Fibroblast of skin of scalp (primary cell): Measurements from ENCODE around the gene PRDM4.
"Not testable (repeated sequence)": the region's sequence is repeated elsewhere in the genome, so short reads cannot be mapped to it uniquely, and the experiment has no call there.

Experiments used
- DNase-seq: peaks from one replicate; pipeline ENCODE4 v3.0.0-alpha.2; 2013

The PRDM4 gene

DNA sequence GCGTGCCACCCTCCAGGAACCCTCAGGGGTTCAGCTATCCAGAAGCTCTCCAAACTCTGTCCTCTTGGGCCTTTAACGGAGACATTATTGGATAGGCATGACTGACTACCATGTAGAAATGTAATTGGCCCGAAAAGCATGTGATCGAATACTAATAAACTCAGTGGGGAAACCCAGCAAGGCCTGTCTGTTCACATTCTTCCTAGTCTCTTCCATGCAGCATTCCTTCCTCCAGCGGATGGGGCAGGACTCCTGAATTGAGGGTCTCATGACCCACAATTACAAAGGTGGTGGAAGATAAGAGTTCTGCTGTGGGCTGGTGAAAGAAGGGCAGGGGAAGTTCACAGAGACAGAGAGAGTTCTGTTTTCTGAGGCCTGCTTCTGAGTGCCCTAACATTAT, 6.5 kb upstream of the PRDM4 start:
- DNase-seq, result no peak

DNA sequence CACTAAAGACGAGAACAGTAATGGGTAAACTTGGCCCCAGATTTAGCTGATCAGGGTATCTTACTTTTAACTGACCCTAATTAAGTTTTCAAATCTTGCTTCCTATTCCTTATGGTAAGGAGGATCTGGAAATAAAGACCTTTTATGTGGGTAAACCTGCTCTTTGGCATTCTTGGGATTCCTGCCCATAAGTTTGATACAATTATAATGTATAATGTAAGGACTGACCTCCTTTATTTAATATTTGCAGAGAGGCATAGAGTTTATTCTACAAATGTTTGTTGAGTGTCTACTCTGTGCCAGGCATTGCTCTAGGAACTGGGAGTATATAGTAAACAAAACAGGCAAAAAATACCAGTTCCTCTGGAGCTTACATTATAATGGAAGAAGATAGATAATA, 4.4 kb upstream of the PRDM4 start:
- DNase-seq, result no peak

DNA sequence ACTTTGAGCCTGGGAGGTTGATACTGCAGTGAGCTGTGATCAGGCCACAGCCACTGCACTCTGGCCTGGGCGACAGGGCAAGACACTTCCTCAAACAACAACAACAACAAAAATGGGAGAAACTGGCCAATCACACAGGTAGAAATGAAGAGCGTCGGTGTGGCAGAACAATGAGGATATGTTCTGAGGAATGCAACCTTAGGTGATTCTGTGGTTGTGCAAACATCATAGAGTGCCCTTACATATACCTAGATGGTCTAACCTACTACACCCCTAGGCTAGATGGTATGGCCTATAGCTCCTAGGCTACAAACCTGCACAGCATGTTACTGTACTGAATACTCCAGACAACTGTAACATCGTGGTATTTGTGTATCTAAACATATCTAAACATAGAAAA, 3.7 kb upstream of the PRDM4 start:
- no peak for DNase-seq

DNA sequence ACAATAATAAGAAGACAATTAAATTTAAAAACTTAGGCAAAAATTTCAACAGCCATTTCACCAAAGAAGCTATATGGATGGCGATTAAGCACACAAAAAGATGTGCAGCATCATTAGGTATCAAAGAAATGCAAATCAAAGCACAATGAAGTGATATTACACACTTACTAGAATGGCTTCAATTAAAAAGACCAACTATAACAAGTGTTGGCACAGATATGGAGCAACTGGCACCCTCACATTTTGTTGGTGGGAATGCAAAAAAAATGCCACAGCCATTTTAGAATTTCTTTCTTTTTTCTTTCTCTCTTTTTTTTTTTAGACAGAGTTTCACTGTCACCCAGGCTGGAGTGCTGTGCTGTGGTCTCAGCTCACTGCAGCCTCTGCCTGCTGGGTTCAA, 1.9 kb upstream of the PRDM4 start:
- DNase-seq, result no peak

DNA sequence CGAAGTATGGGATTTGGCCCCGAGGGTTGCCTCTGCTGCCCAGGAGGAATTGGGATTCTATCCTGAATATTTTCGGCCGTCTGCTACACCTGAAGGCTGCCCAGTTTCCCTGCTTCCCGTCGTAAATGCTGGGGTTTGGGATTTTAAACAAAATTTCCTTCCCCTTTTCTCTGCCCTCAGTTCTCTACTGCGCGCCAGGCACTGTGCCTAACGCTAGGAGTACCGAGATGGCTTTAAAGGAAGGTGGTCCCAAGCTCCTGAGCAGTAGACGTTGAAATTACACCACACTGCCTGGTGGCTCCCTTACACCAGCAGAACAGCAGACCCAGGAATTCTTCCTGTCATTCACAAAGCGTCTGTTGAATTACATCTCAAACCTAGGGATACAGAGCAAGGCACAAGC, 566 bp upstream of the PRDM4 start:
- DNase-seq, result no peak

DNA sequence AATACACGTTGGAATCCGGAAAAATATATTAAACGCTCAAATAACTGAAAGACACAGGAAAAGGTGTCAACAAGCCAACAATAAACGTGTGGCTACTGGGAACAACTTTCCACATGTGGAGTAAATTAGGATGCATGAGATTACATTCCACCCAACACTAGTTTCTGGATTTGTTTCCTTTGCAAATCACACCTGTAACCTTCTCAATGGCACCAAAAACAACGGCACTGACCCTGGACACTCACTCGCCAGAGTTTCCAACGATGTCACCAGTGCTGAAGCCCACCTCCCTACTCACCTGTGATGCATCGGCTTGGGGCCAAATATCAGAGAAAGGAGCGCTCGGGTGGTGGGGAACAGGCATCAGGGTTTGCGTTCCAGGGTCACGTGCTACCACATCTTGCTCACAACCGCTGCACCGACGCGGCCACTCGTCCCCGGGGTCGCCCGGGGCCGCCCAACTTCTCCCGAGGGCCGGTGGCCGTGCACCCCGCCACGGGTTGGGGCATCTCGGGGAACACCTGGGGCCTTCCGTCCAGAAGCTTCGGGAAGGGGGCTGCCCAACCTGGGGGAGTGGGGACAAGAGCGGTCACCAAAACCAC, 629 bp downstream of the PRDM4 start:
- no peak for DNase-seq

DNA sequence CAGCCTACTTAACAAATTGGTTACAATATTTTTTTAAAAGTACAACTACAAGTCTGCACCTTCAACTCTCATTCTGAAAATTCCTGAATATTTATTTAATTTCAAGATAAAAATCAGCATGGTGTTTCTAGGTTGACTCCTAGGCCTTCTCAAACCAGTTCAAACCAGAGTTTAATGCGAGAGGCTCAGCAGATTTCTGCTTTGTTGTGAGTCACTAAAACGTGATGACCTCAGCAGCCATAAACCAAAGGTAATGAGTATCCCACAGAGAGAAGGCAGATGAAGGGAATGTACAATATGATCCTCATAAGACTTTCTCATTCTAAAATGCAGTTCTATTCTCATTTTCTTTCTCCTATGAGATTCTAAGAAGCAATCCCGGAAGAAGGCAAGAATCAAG, 1.5 kb downstream of the PRDM4 start:
- DNase-seq, result peak; percentile 67

DNA sequence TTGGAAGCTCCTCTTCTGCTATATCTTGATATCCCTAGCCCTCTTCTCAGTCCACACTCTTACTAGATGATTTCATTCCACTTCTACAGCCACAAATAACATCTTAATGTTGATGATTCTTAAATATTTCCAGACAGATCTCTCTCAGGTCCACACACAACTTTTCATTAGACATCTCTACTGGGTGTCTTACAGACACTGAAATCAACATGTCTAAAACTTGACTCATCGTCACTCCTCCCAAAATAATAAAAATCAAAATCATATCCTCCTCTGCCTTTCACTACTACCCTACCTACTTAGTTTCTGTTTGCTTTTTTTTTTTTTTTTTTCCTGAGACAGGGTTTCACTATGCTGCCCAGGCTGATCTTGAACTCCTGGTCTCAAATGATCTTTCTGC, 11.9 kb downstream of the PRDM4 start:
- DNase-seq, result peak; percentile 79

DNA sequence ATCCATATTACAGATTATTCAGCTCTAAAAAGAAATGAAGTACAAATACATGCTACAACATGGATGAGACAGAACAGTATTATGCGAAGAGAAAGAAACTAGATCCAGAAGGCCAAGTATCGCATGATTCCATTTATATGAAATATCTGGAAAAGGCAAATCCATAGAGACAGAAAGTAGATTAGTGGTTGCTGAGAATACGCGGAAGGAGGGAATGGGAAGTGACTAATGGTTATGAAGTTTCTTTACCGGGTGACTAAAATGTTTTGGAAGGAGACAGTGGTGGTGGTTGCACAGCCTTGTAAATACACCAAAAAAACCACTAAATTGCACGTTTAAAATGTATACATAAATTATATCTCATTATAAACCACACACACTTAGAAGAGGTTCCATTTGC, 12.5 kb downstream of the PRDM4 start:
- DNase-seq, result peak; percentile 82

DNA sequence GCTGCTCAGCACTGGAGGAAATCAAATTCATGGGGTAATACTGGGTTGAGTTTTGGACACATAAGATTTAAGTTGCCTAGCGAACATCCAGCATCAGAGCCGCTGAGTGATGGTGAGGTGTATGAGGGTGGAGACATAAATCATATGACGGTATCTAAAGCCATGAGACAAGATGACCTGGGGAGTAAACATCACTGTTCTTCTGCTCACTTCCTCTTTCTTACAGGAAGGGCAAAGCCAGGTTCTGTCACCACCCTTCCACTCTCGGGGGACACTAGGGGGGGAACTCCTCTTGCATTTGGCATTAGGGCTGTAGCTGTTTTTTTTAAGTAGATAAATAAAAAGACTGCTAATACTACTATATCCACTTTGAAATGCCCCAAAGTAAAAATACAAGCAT, 24.0 kb downstream of the PRDM4 start:
- DNase-seq, result no peak

DNA sequence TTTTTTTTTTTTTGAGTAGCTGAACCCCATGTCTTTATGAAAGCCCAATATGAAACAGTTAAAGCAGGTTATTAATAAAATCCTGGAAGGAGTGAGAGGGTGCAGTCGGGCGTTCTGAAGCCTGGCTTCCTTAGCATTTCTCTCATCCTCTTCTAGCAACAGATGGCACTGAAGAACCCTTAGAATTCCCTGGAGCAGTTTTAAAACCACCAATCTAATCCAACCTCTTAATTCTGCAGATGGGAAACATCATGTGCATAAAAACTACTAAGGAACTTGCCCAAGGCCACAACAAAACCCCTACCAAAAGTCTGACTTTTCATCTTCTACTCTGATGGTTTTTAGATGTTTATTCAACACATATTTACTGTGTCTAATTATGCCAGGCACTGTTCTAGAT, 25.2 kb downstream of the PRDM4 start:
- no peak for DNase-seq

DNA sequence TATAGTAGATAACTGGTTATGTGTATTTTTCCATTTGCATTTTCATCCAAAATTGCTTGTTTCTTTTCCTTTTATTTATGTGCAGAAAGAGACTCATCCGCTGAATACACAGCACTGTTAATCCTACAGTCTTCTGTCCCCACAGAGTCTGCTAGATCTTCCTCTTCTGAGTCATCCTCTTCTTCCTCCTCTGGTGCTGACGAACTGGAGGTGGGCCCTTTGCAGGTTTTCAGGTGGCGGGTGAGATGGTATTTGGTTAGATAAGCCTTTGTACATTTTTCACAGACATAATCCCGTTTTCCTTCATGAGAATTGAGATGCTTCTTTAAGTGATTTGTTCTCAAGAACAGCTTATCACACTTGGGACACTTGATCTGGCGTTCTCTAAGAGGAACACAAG, 26.8 kb downstream of the PRDM4 start:
- DNase-seq, result no peak

DNA sequence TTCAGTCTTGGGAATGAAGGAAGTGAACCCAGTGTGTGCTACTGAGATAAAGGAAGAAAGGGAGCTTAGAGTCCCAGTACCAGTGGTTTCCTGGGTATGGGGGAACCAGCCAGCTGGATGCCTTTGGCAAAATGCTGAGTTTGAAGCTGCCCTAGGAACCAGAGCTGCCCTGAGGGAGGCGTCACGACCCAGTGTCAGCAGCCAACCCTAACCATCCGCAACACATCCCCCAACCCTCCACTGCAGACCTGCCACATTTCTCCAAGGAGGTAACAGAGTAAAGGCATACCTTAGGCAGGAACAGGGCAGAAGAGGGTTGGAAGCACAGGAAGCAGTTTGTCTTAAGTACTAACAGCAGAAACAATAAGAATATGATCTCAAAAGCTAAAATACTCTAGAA, 28.6 kb downstream of the PRDM4 start:
- no peak for DNase-seq

DNA sequence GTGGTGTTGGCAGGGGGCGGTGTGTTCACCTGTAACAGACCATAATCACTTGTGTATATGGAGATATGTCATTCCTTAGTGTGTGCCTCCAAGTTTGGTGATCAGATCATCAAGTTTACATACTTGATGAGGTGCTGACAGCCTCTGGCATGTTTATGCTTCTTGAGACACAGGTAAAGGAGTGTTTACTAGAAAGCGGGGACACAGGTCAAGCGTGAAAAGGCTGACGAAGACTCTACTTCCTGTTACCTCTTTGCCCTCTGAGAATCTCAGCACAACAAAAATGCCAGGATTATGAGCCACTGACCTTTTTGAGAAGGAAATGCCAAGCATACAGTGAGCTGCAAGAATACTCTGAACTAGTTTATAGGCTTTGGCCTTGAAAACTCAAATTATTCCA, 29.6 kb downstream of the PRDM4 start:
- no peak for DNase-seq

DNA sequence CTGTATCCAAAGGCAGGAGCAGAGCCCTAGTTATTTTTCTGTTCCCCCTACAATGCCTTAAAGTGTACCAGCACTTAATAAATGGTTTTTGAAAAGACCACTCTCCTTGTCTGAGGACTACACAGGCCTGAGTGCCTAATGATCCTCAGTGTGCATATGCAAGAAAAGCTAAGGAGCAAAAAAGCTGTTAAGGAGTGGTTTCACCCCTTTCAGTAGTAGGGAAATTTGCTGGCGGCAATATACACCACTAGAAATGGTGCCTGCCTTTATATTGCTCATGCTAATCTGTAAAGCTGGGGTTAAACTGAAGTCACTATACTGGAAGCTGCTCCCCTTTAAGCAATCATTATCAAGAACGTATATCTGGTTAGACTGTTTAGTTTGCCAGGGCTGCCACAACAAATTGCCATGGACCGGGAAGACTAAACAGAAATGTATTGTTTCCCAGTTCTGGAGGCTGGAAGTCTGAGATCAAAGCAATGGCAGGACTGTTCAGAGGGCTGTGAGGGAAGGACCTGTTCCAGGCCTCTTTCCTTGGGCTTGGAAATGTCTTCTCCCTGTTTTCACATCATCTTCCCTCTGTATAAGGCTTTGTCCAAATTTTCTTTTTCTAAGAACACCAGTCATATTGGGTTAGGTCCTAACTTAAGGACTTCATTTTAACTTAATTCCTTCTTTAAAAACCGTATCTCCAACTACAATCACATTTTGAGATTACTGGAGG, 30.2 kb downstream of the PRDM4 start:
- no peak for DNase-seq

DNA sequence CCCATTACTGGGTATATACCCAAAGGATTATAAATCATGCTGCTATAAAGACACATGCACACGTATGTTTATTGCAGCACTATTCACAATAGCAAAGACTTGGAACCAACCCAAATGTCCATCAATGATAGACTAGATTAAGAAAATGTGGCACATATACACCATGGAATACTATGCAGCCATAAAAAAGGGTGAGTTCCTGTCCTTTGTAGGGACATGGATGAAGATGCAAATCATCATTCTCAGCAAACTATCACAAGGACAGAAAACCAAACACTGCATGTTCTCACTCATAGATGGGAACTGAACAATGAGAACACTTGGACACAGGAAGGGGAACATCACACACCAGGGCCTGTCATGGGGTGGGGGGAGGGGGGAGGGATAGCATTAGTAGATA, 33.2 kb downstream of the PRDM4 start:
- not testable (repeated sequence) for DNase-seq

DNA sequence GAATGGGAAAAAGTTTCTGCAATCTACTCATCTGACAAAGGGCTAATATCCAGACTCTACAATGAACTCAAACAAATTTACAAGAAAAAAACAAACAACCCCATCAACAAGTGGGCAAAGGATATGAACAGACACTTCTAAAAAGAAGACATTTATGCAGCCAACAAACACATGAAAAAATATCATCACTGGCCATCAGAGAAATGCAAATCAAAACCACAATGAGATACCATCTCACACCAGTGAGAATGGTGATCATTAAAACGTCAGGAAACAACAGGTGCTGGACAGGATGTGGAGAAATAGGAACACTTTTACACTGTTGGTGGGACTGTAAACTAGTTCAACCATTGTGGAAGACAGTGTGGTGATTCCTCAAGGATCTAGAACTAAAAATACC, 33.6 kb downstream of the PRDM4 start:
- DNase-seq, result not testable (repeated sequence)

DNA sequence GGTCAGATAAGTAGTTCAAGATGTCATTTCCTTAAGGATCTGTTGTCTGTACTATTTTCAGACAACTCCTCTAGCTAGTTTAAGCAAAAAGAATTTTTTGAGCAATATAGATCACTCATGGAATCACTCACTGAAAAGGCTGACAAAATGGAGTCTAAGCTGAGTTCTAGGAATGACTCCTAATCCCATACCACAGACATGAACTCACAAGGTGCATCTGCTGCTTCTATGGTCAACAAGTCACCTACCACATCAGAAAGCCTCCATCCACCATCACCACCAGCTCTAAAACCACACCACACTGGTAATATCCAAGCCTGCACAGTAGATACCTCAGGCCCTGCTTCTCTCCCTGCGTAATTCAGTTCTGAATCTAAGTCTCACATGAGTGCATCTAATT, 42.3 kb downstream of the PRDM4 start:
- no peak for DNase-seq

DNA sequence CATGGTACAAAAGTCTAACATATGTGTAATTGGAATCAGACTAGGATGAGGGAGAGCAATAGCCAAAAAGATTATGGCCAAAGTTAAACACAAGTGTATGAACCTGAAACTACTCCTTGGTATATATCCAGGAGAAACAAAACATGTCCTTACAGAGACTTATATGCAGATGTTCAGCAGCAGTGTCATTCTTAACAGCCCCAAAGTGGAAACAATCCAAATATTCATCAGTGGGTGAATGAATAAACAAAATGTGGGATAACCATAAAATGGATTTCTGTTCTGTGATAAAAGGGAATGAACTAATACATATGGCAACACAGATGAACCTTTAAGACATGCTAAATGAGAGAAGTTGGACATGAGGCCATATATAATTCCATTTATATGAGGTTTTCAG, 45.2 kb downstream of the PRDM4 start:
- DNase-seq, result no peak

DNA sequence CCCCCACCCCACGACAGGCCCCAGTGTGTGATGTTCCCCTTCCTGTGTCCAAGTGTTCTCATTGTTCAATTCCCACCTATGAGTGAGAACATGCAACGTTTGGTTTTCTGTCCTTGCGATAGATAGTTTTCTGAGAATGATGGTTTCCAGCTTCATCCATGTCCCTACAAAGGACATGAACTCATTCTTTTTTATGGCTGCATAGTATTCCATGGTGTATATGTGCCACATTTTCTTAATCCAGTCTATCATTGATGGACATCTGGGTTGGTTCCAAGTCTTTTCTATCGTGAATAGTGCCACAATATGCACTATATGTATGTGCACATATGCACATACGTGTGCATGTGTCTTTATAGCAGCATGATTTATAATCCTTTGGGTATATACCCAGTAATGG, 55.4 kb downstream of the PRDM4 start:
- DNase-seq, result not testable (repeated sequence)

DNA sequence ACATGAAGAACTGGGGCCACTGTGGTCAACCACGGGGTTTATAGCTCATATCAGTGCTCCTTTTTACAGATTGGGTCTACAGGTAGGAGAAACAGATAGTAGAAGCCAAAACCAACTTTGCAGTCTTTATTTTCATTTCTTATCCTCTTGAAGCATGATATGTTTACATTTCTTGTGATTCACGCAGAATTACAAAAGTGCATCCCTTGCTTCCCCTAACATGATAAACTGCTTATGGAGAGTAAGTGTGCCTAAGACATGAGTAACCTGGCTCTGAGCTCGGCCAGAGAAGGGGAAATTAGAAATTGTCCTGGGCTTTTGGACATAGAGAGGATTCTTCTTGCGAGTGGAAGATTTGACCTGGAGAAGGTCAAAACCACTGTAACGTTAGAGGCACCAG, 56.9 kb downstream of the PRDM4 start:
- DNase-seq, result no peak

DNA sequence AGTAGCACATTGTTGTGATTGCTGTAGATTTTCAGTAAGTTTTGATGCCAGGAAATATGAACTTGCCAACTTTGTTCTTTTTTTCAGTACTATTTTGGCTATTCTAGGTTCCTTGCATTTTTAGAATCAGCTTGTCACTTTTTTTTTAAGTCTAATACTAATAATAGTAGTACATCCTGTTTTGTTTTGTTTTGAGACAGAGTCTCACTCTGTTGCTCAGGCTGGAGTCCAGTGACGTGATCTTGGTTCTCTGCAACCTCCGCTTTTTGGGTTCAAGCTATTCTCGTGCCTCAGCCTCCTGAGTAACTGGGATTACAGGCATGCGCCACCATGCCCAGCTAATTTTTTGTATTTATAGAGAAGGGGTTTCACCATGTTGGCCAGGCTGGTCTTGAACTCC, 58.8 kb downstream of the PRDM4 start:
- no peak for DNase-seq

DNA sequence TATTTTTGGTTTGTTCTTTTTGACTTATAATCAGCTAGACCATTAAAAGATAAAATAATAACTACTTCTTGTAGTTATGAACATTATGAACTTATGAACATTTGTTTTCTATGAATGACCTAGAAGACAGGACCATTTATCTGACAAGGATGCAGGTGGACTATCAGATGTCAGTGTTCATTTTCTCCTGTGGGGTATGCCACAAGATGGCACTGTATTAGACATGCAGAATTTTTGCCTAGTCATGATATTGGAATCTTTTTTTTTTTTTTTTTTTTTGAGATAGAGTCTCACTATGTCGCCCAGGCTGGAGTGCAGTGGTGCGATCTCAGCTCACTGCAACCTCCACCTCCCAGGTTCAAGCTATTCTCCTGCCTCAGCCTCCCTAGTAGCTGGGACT, 65.2 kb downstream of the PRDM4 start:
- peak; percentile 27 for DNase-seq

DNA sequence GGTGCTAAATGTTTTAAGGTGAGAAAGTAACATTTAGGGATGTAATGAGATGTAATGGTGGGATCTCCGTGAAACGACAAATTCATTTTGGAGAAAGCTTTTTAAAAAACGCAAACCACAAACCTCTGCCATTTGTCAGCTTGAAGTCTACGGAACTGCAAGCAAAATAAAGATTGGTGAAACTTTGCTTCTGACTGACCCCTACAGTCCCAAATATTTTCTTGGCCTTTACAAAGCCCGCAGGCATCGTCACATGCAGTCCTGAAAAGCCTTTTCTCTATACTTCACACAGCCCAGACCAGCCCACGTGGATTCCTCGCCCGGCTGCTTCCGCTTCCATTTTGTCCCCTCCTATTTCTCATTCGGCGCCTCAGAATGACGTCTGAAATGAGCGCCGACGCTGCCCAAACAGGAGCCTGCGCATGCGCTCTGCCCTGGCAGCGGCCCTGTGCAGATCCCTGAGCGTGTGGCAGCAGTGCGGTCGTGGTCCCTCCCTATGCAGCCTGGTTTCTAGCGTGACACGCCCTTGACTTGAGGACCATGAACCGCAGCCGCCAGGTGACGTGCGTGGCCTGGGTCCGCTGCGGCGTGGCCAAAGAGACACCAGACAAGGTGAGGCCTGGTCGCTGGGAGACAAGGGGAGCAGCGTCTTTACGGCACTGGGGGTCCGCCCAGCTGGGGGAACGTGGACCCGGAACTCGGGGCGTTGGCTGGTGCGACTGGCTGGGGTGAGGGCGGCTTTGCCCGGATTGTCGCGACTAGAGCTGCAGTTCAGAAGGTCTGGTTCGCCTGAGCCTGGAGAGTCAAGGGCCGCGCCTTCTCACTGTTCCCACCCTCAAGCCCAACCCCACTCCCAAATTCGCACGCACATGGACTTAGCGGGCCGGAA, 75.3 kb downstream of the PRDM4 start, which contains the start of gene PWP1:
Gene PWP1 (plus strand): TSS at position 440 of the 889 bp plus-strand sequence. CDS start 101 bp downstream, at position 541.
- DNase-seq, result peak; percentile 96
